ENCODE results near the gene CLCN3. TPM values are rescaled to one million over a fixed set of nuclear protein-coding genes. Genes with fewer than 3 reads are reported as not detected.
A peak's percentile ranks its signal among the peaks of the same experiment; 100 is the strongest.

The CLCN3 gene
- total and polyA plus RNA-seq, 2 experiments from 2014 or later: 14.9 to 38.4 TPM

GRCh38 chr4:169634975-169635374 lies 14.6 kb downstream of the CLCN3 start:
- Histone ChIP-seq H3K4me1 (ENCODE audit: insufficient read depth) (peaks cover under 1% of the 10 kb centered on the region), H3K9me2 (replicated peaks; ENCODE audit: insufficient read depth) (no peaks in the 10 kb centered on the region), H3K4me3 (no peak overlapping the region), H3K4me2 (peak overlapping the region; percentile 36), H2AFZ (no peak overlapping the region), H3K79me2 (peaks cover 75% of the 10 kb centered on the region), H3K9me3 (ENCODE audit: low read depth) (no peaks in the 10 kb centered on the region), H3K27me3 (no peaks in the 10 kb centered on the region), H3K36me3 (replicated peaks; ENCODE audit: insufficient read depth, low read depth) (peaks cover 3% of the 10 kb centered on the region), H4K20me1 (ENCODE audit: insufficient read depth, poor library complexity, severe bottlenecking) (no peaks in the 10 kb centered on the region), H3K27ac (peak overlapping the region; percentile 36)
- WGBS (ENCODE audit: low lambda C conversion rate, missing lambda C conversion rate): 35% methylated on average over 1 of the region's 1 CpG
- peak; percentile 60 for DNase-seq (ENCODE audit: low spot score)
- TF ChIP-seq EZH2 (IDR thresholded peaks at IDR 0.05; ENCODE audit: borderline replicate concordance): no peak
- no peak for TF ChIP-seq CTCF (IDR thresholded peaks at IDR 0.05; ENCODE audit: poor library complexity)
- TF ChIP-seq EZH2phosphoT487 (IDR thresholded peaks at IDR 0.05; ENCODE audit: low read depth, severe bottlenecking, unreplicated experiment): no peak

GRCh38 chr4:169640261-169640870 lies 20.0 kb downstream of the CLCN3 start:
- Histone ChIP-seq H3K36me3 (replicated peaks; ENCODE audit: insufficient read depth, low read depth) (peaks cover 6% of the 10 kb centered on the region), H3K27ac (peak overlapping the region; percentile 28), H3K9me2 (replicated peaks; ENCODE audit: insufficient read depth) (no peaks in the 10 kb centered on the region), H3K4me3 (no peak overlapping the region), H3K4me2 (peak overlapping the region; percentile 22), H3K4me1 (ENCODE audit: insufficient read depth) (peaks cover 4% of the 10 kb centered on the region), H3K27me3 (no peaks in the 10 kb centered on the region), H3K79me2 (peaks cover 45% of the 10 kb centered on the region), H3K9me3 (ENCODE audit: low read depth) (no peaks in the 10 kb centered on the region), H2AFZ (no peak overlapping the region), H4K20me1 (ENCODE audit: insufficient read depth, poor library complexity, severe bottlenecking) (no peaks in the 10 kb centered on the region)
- DNase-seq (ENCODE audit: low spot score): no peak
- no peak for TF ChIP-seq EZH2phosphoT487 (IDR thresholded peaks at IDR 0.05; ENCODE audit: low read depth, severe bottlenecking, unreplicated experiment)

GRCh38 chr4:169644802-169645201 lies 24.4 kb downstream of the CLCN3 start:
- DNase-seq (ENCODE audit: low spot score): no peak
- WGBS (ENCODE audit: low lambda C conversion rate, missing lambda C conversion rate): 94% methylated on average over 7 of the region's 7 CpGs

More at GRCh38 chr4:169644802-169645201, 24.4 kb downstream of the CLCN3 start:
- Histone ChIP-seq H3K79me2 (peaks cover 34% of the 10 kb centered on the region), H3K9me3 (ENCODE audit: low read depth) (no peaks in the 10 kb centered on the region), H3K27me3 (no peaks in the 10 kb centered on the region), H4K20me1 (ENCODE audit: insufficient read depth, poor library complexity, severe bottlenecking) (no peaks in the 10 kb centered on the region), H3K4me3 (no peak overlapping the region), H3K4me1 (ENCODE audit: insufficient read depth) (peaks cover 13% of the 10 kb centered on the region), H3K9me2 (replicated peaks; ENCODE audit: insufficient read depth) (no peaks in the 10 kb centered on the region), H3K36me3 (replicated peaks; ENCODE audit: insufficient read depth, low read depth) (peaks cover 4% of the 10 kb centered on the region), H3K27ac (no peak overlapping the region), H3K4me2 (no peak overlapping the region), H2AFZ (no peak overlapping the region)
- no peak for TF ChIP-seq EZH2phosphoT487 (IDR thresholded peaks at IDR 0.05; ENCODE audit: low read depth, severe bottlenecking, unreplicated experiment)
- TF ChIP-seq CTCF (IDR thresholded peaks at IDR 0.05; ENCODE audit: poor library complexity): no peak
- no peak for TF ChIP-seq EZH2 (IDR thresholded peaks at IDR 0.05; ENCODE audit: borderline replicate concordance)
